Measurements from ENCODE around the gene MPDZ.

- TF ChIP-seq POLR2A (IDR thresholded peaks at IDR 0.05; ENCODE audit: low read depth, low read length) (no peak), MXI1 (IDR thresholded peaks at IDR 0.05; ENCODE audit: borderline replicate concordance, low read depth, low read length) (no peak), CTCF (conservative IDR thresholded peaks at IDR 0.05; ENCODE audit: low read depth, low read length) (no peak), MAFK (IDR thresholded peaks at IDR 0.05; ENCODE audit: low read depth, low read length) (no peak), ELK1 (IDR thresholded peaks at IDR 0.05; ENCODE audit: borderline replicate concordance, low read depth, low read length) (no peak), CEBPB (IDR thresholded peaks at IDR 0.05; ENCODE audit: low read depth, low read length) (no peak), USF2 (IDR thresholded peaks at IDR 0.05; ENCODE audit: low read depth, low read length) (no peak), FOS (IDR thresholded peaks at IDR 0.05; ENCODE audit: low read depth, low read length) (no peak), NFE2L2 (IDR thresholded peaks at IDR 0.05; ENCODE audit: low read depth, low read length) (no peak), CHD1 (IDR thresholded peaks at IDR 0.05; ENCODE audit: low read depth, low read length) (no peak)
Measured at GRCh38 chr9:13151489-13151888, 128.0 kb downstream of the MPDZ start.
